Measurements from ENCODE around the gene TBC1D32.
"Not testable (repeated sequence)": the region's sequence is repeated elsewhere in the genome, so short reads cannot be mapped to it uniquely, and the experiment has no call there.

The TBC1D32 gene

GRCh38 chr6:121302882-121303281, 31.4 kb downstream of the TBC1D32 start:
- H3K27ac ChIP-seq = no peak overlapping the region
- TF ChIP-seq, protein P1, sequence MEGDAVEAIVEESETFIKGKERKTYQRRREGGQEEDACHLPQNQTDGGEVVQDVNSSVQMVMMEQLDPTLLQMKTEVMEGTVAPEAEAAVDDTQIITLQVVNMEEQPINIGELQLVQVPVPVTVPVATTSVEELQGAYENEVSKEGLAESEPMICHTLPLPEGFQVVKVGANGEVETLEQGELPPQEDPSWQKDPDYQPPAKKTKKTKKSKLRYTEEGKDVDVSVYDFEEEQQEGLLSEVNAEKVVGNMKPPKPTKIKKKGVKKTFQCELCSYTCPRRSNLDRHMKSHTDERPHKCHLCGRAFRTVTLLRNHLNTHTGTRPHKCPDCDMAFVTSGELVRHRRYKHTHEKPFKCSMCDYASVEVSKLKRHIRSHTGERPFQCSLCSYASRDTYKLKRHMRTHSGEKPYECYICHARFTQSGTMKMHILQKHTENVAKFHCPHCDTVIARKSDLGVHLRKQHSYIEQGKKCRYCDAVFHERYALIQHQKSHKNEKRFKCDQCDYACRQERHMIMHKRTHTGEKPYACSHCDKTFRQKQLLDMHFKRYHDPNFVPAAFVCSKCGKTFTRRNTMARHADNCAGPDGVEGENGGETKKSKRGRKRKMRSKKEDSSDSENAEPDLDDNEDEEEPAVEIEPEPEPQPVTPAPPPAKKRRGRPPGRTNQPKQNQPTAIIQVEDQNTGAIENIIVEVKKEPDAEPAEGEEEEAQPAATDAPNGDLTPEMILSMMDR (conservative IDR thresholded peaks at IDR 0.05) = no peak

- not testable (repeated sequence) for H3K27ac ChIP-seq
These were observed 33.1 kb downstream of the TBC1D32 start for GRCh38 chr6:121301156-121301555.

DNA sequence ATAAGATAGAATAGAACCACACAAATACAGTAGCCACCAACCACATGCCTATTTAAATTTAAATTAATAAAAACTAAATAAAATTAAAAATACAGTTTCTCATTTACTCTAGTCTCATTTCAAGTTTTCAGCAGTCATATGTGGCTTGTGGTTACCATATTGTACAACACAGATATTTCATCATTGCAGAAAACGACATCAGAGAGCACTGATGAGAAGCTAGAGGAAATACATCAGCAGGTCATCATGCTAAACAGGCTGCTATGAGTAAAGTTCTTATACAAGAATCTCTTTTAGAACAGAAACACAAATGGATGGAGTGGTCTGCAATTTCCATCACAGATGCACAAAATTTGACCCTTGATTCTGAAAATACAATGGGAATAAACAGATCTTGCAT, 36.6 kb downstream of the TBC1D32 start:
- TF ChIP-seq, protein P1 (conservative IDR thresholded peaks at IDR 0.05) = no peak

GRCh38 chr6:121285041-121285440, 49.2 kb downstream of the TBC1D32 start:
- H3K27ac ChIP-seq = no peak overlapping the region
- TF ChIP-seq, protein P1 (conservative IDR thresholded peaks at IDR 0.05) = no peak

More for the DNA sequence above, 36.6 kb downstream of the TBC1D32 start:
- no peak overlapping the region for H3K27ac ChIP-seq

DNA sequence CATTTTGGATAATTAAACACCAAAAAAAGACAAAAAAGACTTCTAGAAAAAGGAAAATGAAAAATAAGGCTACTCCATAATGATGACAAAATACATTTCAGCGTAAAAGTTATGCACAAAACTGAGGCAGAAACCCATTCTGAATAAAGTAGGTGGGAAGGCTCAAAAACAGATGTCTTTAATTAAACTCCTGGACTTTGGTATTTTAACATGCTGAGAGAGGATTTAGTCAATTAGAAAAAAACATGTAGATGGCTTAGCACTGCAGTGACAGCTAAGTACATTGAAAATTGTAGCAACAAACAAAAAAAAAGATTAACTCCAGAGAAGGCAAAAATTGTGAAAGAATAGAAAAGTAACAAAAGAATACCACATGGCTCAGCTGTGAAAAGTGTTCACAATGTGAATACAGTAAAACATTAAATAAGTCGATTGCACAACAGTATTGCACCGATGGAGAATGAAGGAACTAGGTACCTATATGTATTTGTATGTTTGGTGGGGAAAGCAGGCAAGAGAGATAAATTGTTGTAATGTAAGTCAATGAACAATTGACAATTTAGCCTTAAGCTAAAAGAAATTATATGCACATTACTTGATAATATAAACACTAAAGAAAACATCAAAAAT, 59.5 kb downstream of the TBC1D32 start:
- H3K27ac ChIP-seq = no peak overlapping the region
- TF ChIP-seq, protein P1 (conservative IDR thresholded peaks at IDR 0.05) = no peak

DNA sequence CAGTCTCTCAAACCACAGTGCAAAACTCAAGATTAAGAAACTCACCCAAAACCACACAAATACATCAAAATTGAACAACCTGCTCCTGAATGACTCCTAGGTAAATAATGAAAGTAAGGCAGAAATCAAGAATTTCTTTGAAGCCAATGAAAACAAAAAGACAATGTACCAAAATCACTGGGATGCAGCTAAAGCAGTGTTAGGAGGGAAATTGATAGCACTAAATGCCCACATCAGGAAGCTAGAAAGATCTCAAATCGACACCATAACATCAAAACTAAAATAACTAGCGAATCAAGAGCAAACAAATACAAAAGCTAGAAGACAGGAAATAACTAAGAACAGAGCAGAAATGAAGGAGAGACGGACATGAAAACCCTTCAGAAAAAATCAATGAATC, 70.5 kb downstream of the TBC1D32 start:
- TF ChIP-seq, protein P1 (conservative IDR thresholded peaks at IDR 0.05) = no peak
- no peak overlapping the region for H3K27ac ChIP-seq

DNA sequence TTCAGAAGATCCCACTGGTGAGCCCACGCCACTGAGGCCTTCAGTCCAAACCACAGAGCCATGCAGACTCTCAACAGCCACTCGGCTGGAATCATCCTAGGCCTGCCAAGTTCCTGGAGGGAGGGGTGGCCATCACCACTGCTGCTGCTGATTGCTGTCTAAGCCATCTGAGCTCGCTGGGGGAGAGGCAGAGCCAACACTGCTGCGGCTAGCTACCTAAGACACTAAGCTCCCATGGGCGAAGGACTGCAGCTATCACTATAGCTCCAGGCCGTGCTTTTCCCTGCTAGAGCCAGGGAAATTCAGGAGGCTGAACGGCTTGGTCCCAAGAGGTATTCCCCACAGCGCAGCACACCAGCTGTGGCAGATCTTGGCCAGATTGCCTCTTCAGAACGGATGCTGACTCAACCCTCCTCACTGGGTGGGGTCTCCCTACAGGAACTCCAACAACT, 73.6 kb downstream of the TBC1D32 start:
- TF ChIP-seq, protein P1 (conservative IDR thresholded peaks at IDR 0.05) = no peak

GRCh38 chr6:121247386-121247785, 86.9 kb downstream of the TBC1D32 start:
- H3K27ac ChIP-seq = no peak overlapping the region
- TF ChIP-seq, protein P1 (conservative IDR thresholded peaks at IDR 0.05) = no peak

More for the DNA sequence above, 73.6 kb downstream of the TBC1D32 start:
- no peak overlapping the region for H3K27ac ChIP-seq
